GM18870 (cell line): ENCODE data around the gene KMT2C.
"Not testable (repeated sequence)": the region's sequence is repeated elsewhere in the genome, so short reads cannot be mapped to it uniquely, and the experiment has no call there.

Experiments used
- ATAC-seq: cut with Tn5 transposase; IDR thresholded peaks from one replicate; pipeline ENCODE4 v1.9.1; 2021; ENCODE audit warnings: moderate library complexity; ENCODE audit not compliant: unreplicated experiment

The KMT2C gene

GRCh38 chr7:152435384-152436110 is at the start of gene KMT2C:
Gene KMT2C, minus strand, starts transcription at chr7:152436003. Its CDS starts 217 bp downstream, at chr7:152435786.
- no peak for ATAC-seq

GRCh38 chr7:152481082-152481481 is 45.3 kb upstream of the KMT2C start:
- no peak for ATAC-seq

GRCh38 chr7:152480664-152481063 is 44.9 kb upstream of the KMT2C start:
- no peak for ATAC-seq

GRCh38 chr7:152479595-152479994 is 43.8 kb upstream of the KMT2C start:
- no peak for ATAC-seq

- no peak for ATAC-seq
These were observed 42.3 kb upstream of the KMT2C start for GRCh38 chr7:152478140-152478539.

- no peak for ATAC-seq
These were observed 41.3 kb upstream of the KMT2C start for GRCh38 chr7:152477079-152477478.

- no peak for ATAC-seq
These were observed 40.7 kb upstream of the KMT2C start for GRCh38 chr7:152476551-152476950.

- ATAC-seq, result not testable (repeated sequence)
These were observed 35.3 kb upstream of the KMT2C start for GRCh38 chr7:152471023-152471620.

- ATAC-seq, result not testable (repeated sequence)
These were observed 34.6 kb upstream of the KMT2C start for GRCh38 chr7:152470251-152471022.

GRCh38 chr7:152469576-152469975 is 33.8 kb upstream of the KMT2C start:
- not testable (repeated sequence) for ATAC-seq

GRCh38 chr7:152467225-152467624 is 31.4 kb upstream of the KMT2C start:
- ATAC-seq, result no peak

- ATAC-seq, result no peak
These were observed 29.2 kb upstream of the KMT2C start for GRCh38 chr7:152465119-152465387.

- peak; percentile 19 for ATAC-seq
These were observed 28.7 kb upstream of the KMT2C start for GRCh38 chr7:152464312-152465118.

GRCh38 chr7:152463709-152464311 is 28.0 kb upstream of the KMT2C start:
- peak; percentile 86 for ATAC-seq

GRCh38 chr7:152462995-152463708 is 27.3 kb upstream of the KMT2C start:
- ATAC-seq, result peak; percentile 44

- no peak for ATAC-seq
These were observed 24.0 kb upstream of the KMT2C start for GRCh38 chr7:152459724-152460251.

- ATAC-seq, result no peak
These were observed 15.6 kb upstream of the KMT2C start for GRCh38 chr7:152451356-152451755.

- ATAC-seq, result not testable (repeated sequence)
These were observed 9.7 kb upstream of the KMT2C start for GRCh38 chr7:152445386-152446008.

- no peak for ATAC-seq
These were observed 7.8 kb upstream of the KMT2C start for GRCh38 chr7:152443586-152443985.
